Cerebellar nuclear complex (tissue), 1 donor: ENCODE data around the gene MTNR1B.

Source experiments
- DNase-seq, 2 experiments: peaks; one replicate each; lab custom pipeline; 2025; lab: John Stamatoyannopoulos, UW

Gene MTNR1B

GRCh38 chr11:92978271-92979111 lies 9.0 kb downstream of the MTNR1B start:
- no peak for DNase-seq

GRCh38 chr11:92979176-92979575 lies 9.7 kb downstream of the MTNR1B start:
- no peak for DNase-seq

GRCh38 chr11:92980312-92980711 lies 10.9 kb downstream of the MTNR1B start:
- no peak for DNase-seq

- no peak for DNase-seq
These were observed 12.1 kb downstream of the MTNR1B start for GRCh38 chr11:92981508-92982043.

GRCh38 chr11:92986585-92986984 lies 17.1 kb downstream of the MTNR1B start:
- DNase-seq, result no peak

- DNase-seq, result no peak
These were observed 23.6 kb downstream of the MTNR1B start for GRCh38 chr11:92993004-92993403.

GRCh38 chr11:93000511-93001476 lies 31.3 kb downstream of the MTNR1B start:
- DNase-seq, result no peak

- no peak for DNase-seq
These were observed 32.4 kb downstream of the MTNR1B start for GRCh38 chr11:93001806-93002205.

- DNase-seq, result no peak
These were observed 32.9 kb downstream of the MTNR1B start for GRCh38 chr11:93002380-93002779.

- DNase-seq, result no peak
These were observed 35.8 kb downstream of the MTNR1B start for GRCh38 chr11:93005239-93005638.

- no peak for DNase-seq
These were observed 44.2 kb downstream of the MTNR1B start for GRCh38 chr11:93013646-93014045.

GRCh38 chr11:93016595-93016994 lies 47.1 kb downstream of the MTNR1B start:
- DNase-seq, result no peak

- no peak for DNase-seq
These were observed 48.6 kb downstream of the MTNR1B start for GRCh38 chr11:93017821-93018690.

- no peak for DNase-seq
These were observed 51.0 kb downstream of the MTNR1B start for GRCh38 chr11:93020248-93021046.

- no peak for DNase-seq
These were observed 54.9 kb downstream of the MTNR1B start for GRCh38 chr11:93024369-93024768.

GRCh38 chr11:93025558-93026255 lies 56.3 kb downstream of the MTNR1B start:
- no peak for DNase-seq

GRCh38 chr11:93028960-93029522 lies 59.6 kb downstream of the MTNR1B start:
- no peak for DNase-seq

GRCh38 chr11:93031386-93031785 lies 61.9 kb downstream of the MTNR1B start:
- DNase-seq, result no peak
